Stimulated activated CD8-positive, alpha-beta memory T cell treated with anti-CD3 and anti-CD28 coated beads, Interleukin-2, amount 100 ng/mL, for 48 hours (primary cell): ENCODE data around the gene VAT1L.

Experiments used
- DNase-seq, 2 donors: peaks; one replicate each; pipeline ENCODE4 v3.0.0-alpha.2; 2020; ENCODE audit warnings: low read depth in 2 of 2

Gene VAT1L

DNA sequence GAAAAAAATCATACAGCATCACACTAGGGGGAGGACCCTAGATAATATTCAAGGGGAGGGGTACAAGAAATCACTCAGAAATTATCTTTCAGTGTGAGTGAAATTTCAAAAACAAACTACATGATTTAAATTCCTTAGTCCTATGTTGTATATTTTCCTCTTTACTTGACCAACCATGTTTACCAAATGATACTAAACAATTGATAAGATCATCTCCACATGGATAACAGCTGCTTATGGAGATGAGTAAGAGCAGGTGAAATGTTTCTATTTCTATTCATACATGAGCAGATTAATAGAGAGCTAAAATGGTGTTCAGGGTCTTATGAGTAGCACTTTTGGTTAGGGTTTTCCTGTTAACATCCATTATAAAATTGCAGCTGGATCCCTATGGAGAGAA, 7.3 kb upstream of the VAT1L start:
- no peak for DNase-seq

DNA sequence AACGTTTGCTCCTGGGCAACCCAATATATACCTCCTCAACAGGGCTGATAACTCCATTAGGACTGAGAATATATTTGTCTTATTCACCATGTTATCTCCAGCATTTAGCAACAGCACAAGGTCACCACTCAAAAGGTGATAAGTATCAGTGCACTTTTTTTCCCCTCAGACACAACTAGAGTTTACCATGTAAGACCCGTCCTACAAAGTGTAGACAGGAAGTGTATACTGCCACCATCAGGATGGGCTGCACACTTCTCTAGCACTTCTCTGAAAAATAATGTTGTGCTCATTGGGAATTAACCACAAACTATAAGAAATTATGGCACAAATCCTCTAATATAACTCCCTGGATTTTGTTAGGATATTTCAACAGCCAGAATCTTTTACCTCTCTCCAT, 5.7 kb upstream of the VAT1L start:
- no peak for DNase-seq

DNA sequence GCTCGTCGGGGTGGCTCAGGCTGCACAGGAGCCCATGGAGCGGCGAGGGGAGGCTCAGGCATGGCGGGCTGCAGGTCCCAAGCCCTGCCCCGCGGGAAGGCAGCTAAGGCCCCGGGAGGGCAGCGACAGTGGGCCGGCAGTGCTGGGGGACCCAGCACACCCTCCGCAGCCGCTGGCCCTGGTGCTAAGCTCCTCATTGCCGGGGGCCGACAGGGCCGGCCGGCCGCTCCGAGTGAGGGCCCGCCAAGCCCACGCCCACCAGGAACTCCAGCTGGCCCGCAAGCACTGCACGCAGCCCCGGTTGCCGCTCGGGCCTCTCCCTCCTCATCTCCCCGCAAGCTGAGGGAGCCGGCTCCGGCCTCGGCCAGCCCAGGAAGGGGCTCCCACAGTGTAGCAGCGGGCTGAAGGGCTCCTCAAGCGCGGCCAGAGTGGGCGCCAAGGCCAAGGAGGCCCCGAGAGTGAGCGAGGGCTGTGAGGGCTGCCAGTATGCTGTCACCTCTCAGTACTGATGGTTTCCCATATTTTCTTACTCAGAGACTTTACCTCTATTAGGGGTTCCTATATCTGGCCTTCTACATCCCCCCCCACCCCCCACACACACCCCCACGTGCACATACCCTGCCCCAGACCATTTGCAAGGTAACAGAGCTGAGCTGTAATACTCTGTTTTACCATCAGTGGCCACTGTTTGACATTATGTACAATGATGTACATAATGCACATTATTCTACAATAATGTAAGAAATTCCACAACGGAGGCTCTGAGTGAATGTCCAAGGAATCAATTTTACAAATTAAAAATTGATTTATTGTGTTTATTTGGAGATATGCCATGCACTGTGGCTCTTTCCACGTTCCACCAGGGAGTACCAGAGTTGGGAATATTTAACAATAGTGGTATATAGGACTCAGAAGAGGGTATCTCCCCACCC, 3.7 kb upstream of the VAT1L start:
- DNase-seq = no peak

DNA sequence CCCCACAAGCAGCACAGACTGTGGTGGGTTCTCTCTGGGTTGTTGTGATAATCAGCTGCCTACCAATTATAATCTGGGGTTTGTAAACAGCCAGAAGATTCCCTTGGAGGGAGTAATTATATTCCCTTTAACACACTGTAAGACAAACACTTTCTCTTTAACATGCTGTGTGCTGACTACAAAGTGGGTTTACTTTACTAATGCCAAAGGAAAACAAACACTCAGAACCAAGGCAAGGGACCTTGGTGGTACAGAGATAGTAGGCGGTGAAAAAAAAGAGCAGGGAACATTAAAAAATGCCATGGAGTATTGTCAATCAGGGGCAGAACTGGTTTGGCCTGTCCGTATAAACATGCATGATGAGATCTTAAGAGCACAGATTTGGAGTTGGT, 3.0 kb upstream of the VAT1L start:
- DNase-seq = no peak

DNA sequence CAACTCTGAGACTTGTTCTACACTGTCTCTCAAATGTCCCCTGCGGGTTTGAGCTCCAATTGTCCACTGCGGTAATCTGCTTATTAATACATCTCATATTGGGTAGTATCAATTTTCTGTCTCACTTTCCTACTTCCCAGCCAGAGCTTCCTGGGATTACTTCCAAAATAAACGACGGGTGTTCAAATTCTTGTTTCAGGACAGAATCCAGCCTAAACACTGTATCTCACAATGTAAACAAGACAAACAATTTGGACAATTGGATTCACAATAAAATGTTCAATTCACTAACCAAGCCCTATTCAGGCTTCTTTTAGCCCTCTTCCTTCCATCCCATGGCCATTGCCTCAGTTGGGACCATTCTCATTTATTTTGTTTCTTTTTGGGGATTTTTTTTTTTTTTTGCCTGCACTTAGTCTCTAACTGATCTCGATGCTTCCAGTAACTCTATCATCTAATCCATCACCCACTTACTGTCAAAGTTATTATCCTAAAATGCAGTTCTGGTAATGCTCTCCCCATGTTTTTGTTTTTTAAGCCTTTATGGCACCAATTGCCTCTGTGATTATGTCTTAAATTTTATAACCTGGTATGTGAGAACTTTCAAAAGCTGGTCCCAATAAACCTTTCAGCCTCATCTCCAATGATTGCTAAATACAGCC, 2.0 kb upstream of the VAT1L start:
- no peak for DNase-seq

GRCh38 chr16:77787452-77787851, 912 bp upstream of the VAT1L start:
- no peak for DNase-seq

DNA sequence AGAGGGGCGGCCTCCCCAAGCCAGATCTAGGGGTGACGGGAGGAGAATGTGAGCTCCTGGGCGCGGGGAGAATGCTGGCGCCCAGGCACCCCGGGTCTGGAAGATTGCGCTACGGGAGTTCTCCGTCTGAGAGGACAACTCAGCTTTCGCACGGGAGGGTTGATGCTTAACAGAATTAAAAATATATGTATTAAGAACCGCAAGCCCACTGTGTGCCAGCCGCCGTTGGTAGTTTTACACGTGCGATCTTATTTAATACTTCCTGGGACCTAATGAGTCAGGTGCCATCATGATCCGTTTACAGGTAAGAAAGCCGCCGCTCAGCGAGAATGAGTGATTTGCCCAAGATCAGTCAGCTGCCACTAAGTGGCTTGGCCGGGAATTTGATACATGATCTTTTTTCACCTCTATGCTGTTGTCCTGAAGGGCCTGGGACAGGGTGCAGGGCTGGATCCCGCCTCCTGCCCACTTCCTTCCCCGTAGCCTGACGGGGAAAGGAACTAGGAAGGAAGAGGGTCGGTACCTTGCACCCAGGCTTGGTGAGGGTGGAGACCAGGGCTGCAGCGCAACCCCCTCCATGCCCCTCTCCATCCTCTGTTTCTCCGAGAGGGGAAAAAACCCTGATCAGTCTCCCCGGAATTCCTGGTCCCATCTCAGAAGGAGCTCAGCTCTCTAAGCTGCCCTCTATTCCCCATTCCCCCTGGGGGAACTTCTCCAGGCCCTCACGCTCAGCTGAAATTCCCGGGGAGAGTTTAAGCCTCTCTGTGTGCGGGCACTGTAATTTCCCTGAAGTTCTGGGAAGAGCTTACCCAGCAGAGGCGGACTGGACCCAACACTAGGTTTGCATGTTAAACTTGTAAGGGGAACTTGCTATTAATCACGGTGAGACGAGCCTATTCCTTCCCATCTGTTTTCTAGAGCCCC, 983 bp downstream of the VAT1L start:
- no peak for DNase-seq

DNA sequence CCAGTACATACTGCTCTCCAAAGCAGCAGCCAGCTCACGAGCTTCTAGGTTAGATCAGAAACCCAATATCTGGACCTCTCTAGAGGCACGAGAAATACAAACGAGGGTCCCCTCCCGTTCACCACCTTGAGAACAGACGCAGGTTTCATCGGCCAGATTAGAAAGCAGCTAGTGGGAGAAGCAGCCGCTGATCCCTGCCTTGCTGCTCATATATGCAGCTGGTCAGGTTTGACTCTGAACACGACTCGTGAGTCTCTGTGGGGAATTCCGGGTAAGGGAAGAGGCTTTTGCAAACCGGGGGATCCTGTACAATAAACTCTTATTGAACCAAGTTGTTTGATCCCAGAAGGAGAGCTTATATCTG, 1.6 kb downstream of the VAT1L start:
- no peak for DNase-seq

- no peak for DNase-seq
Observed at GRCh38 chr16:77790912-77791311, 2.5 kb downstream of the VAT1L start.

DNA sequence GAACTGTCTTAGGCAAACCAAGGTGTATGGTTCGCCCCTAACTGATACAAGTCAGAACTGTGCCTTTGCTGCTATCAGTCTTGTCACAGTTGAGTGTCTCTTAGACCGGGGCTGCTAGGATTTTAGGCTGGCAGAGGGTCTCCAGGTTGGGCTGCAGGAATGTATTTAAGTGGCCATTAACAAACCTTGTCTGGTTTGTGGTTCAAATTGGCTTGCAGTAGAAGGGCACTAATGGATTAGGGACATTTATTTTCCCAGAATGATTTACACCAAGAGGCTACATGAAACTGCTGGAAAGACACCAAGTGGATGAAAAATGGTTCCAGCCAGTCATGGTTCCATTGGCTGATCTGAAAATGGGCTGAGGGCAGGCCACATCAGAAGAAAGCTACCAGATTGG, 5.1 kb downstream of the VAT1L start:
- no peak for DNase-seq

DNA sequence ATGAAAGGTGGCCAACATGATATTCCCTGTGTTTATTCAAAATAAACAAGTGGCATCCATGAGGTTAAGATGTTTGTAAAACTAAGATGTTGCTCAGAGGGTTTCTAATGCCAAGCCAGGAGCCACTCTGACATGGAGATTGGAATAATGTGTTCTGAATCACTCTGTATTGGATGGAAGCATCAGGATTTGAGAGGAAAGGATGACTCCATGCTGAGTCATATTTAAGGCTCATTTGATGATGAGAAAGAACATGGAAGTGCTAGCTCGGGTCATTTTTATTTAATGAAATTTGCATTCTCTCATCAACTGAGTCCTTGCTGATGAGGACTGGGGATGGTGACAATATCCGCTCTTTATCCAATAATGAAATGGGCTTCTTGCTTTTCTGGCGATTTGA, 6.2 kb downstream of the VAT1L start:
- DNase-seq = no peak

DNA sequence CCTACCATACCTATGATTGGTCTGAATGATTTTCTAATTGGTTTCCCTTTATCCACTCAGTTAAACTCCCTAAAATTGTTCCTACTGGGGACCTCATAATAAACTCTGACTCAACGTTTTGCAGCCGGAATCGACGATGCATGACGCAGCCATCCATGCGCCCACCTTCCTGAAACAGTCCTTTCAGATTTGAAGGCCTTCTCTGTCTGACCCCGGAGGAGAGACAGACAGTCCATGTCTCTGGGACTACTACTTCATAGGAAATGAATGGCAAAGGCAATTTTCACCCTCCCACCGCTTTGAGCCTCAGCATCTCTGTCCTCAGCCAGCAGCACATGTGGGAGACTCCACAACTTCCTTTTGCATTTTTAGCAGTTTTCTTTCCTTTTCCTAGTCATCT, 13.5 kb downstream of the VAT1L start:
- no peak for DNase-seq

- DNase-seq = no peak
Observed at GRCh38 chr16:77805398-77805797, 17.0 kb downstream of the VAT1L start.

- no peak for DNase-seq
Observed at GRCh38 chr16:77807021-77807420, 18.7 kb downstream of the VAT1L start.

- DNase-seq = no peak
Observed at GRCh38 chr16:77812856-77813500, 24.6 kb downstream of the VAT1L start.

DNA sequence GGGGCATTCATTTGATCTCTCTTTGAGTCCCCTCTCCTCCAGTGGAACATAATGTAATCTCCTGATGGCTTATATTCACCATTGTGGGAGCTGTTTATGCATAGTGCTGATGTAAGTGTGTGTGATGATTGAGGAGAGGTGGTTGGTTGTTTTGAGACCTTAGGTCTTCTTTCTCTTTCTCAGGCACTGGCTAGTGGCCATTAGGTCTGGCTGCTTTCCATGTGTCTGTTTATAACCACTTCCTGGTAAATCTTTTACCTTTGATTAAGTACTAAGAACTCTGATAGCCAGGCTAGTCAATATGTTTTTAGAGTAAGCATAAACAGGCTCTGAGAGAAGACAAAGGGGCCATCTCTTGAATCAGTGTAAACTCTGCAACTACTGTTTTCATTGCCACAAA, 27.9 kb downstream of the VAT1L start:
- no peak for DNase-seq

DNA sequence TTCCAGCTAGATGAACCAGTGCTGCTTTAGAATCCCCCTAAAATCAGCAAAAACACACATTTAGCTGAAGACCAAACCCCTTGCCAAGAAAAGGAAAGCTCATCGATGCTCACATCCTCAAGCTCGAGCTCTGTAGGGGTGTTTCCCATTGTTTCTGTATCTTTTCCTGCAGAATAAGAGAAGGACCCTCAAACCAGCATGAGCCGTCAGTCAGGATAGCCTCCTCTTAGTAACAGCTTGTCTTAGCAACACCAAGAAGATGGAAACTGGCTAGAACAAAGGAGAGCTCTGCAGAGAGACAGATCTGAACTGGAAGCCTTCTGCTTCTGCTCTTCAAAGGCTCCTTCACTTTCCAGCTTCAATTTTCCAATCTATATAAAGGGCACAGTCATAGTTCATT, 32.0 kb downstream of the VAT1L start:
- DNase-seq = no peak

DNA sequence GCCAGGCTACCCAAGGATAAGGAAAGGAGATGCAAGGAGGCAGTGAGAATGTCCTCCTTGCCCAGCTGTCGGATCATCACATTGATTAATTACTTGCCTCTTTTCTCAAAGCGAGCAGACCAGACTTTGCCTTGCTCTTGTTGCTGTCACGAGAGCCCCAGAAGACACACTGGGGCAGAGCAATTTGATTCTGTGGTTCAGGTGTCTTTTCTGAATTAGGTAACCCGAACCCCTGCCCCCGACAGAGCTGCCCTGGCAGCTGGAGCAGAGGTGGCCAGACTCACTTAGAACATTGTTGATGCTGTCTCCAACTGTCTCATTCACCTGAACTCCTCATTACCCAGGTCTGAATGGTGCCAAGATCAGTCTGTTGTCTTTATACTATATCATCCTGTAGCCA, 34.3 kb downstream of the VAT1L start:
- DNase-seq = no peak

DNA sequence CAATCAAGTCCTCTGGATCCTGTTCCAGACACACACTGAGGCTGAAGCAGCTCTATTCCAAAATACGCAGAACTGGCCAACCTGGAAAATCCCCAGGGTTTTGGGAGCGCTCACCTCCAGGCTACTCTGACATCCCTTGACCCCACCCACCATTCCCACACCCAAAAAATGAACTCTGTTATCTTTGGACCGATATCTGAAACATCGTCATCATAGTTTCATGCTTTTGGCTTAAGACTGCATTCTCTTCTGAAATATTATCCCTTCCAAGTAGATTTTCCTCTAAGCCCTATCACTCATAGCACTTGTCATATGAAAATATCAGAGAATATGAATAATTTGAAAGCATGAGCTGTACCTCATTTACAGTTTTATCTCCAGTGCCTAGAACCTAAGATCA, 34.7 kb downstream of the VAT1L start:
- no peak for DNase-seq

DNA sequence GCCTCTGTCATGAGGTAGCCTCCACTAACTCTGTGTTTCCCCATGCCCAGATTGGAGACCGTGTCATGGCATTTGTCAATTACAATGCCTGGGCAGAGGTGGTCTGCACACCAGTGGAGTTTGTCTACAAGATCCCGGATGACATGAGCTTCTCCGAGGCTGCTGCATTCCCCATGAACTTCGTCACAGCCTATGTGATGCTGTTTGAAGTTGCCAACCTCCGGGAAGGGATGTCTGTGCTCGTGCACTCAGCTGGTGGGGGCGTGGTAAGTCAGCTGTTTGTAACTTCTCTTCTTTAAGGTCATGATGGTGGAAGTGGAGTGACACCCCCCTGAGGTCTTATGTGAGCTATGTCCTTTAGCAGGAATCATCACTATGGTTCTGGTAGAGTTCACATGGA, 36.8 kb downstream of the VAT1L start:
- DNase-seq = no peak

DNA sequence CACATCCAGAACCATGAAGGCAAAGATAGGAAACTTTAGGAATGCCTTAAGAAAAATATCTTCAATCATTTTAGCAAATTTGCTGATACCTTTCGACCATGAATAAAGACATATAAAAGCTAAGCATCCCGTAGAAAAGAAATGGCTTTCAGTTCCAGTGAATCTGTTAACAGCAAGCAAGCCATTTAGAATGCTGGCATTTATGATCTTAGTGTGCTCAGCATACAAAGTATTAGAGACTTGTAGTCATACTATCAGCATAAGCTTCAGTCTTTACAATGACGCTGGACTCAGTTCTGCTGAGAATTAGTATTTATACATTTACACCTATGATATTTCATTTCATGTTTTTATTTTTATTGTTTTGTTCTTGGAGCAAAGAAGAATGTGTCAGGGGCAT, 38.7 kb downstream of the VAT1L start:
- DNase-seq = no peak
